SU-DHL-6 (cell line): ENCODE measurements around the gene DDN.

Source experiments
- H2AFZ ChIP-seq: fragments of 200-600 bp; sonication (generic); 2 replicates; pipeline ENCODE4 v1.6.1; 2014; ENCODE audit warnings: low read depth, mild to moderate bottlenecking, moderate library complexity, mixed read lengths, antibody characterized with exemption, low read length; ENCODE audit not compliant: severe bottlenecking
- H3F3A ChIP-seq: fragments of 200-600 bp; shearing (Covaris generic); 2 replicates; pipeline ENCODE4 v1.6.0; 2016; ENCODE audit warnings: antibody characterized with exemption, mild to moderate bottlenecking; ENCODE audit not compliant: insufficient read depth
- H3K27ac ChIP-seq: fragments of 200-600 bp; sonication (generic); 2 replicates; pipeline ENCODE4 v1.5.1; 2016; ENCODE audit warnings: low read depth, mild to moderate bottlenecking, low read length, moderate library complexity, mixed read lengths
- H3K27me3 ChIP-seq: fragments of 200-600 bp; sonication (generic), shearing (Covaris generic); 2 replicates; pipeline ENCODE4 v1.6.0; 2014; ENCODE audit warnings: mild to moderate bottlenecking, low read length
- H3K36me3 ChIP-seq: fragments of 200-600 bp; sonication (generic); 2 replicates; pipeline ENCODE4 v1.6.1; 2014; ENCODE audit warnings: mild to moderate bottlenecking, low read length, mixed read lengths
- H3K4me2 ChIP-seq: fragments of 300-600, 200-600 bp; shearing (Covaris generic), sonication (generic); 2 replicates; pipeline ENCODE4 v1.6.0; 2014; ENCODE audit warnings: low read length, low read depth, mild to moderate bottlenecking; ENCODE audit not compliant: poor library complexity, severe bottlenecking
- H3K4me3 ChIP-seq: fragments of 200-600 bp; sonication (generic); 2 replicates; pipeline ENCODE4 v1.5.1; 2014; ENCODE audit warnings: antibody characterized with exemption, low read length, mild to moderate bottlenecking, mixed read lengths; ENCODE audit not compliant: insufficient read depth, poor library complexity, severe bottlenecking
- H3K79me2 ChIP-seq: fragments of 200-600 bp; sonication (generic); 2 replicates; pipeline ENCODE4 v1.6.1; 2014; ENCODE audit warnings: mild to moderate bottlenecking, low read length, moderate library complexity; ENCODE audit not compliant: insufficient read depth
- H3K9ac ChIP-seq: fragments of 200-600 bp; sonication (generic); 2 replicates; pipeline ENCODE4 v1.7.0; 2014; ENCODE audit warnings: mild to moderate bottlenecking, low read length
- H3K9me2 ChIP-seq: fragments of 200-600 bp; sonication (generic); replicated peaks from 2 replicates; pipeline ENCODE4 v1.6.1; 2014; ENCODE audit warnings: low read length; ENCODE audit not compliant: insufficient read depth
- H3K9me3 ChIP-seq: fragments of 200-600 bp; sonication (generic); 2 replicates; pipeline ENCODE4 v1.6.1; 2014; ENCODE audit warnings: low read length, mixed read lengths; ENCODE audit not compliant: insufficient read depth
- H4K20me1 ChIP-seq: fragments of 200-600 bp; sonication (generic); 2 replicates; pipeline ENCODE4 v1.6.1; 2014; ENCODE audit warnings: low read depth, mild to moderate bottlenecking, antibody characterized with exemption, low read length, moderate library complexity, mixed read lengths
- EZH2phosphoT487 ChIP-seq: fragments of 200-600 bp; sonication (generic), shearing (Covaris generic); conservative IDR thresholded peaks from 2 replicates; pipeline ENCODE4 v1.6.1; 2018; ENCODE audit warnings: mild to moderate bottlenecking, antibody characterized with exemption, low read length, moderate library complexity, mixed read lengths
- TF ChIP-seq, protein P1 (sequence below): fragments of 200-600 bp; sonication (generic); IDR thresholded peaks from one replicate; pipeline ENCODE4 v1.5.1; 2017; ENCODE audit warnings: antibody characterized with exemption, mild to moderate bottlenecking, low read length, moderate library complexity; ENCODE audit not compliant: insufficient read depth, poor library complexity, severe bottlenecking

The DDN gene

DNA sequence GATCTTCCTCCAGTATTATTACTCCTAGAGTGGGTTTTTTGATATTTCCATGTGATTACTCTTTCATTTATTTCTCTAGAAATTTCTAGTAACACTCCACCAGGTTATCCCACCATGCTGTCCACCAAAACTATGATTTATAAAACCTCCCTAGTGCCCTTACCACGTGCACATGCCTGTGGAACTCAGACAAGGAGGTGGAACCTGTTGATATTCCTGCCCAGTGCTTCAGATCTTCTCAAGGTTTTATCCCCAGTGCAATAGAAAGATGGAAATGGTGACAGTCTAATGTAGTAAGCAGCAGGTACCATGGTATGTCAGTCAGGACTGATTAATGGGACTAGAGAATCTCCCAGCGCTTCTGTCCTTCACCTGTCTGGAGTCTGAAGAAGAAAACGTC is 38.3 kb downstream of the DDN start:
- Histone ChIP-seq H3K4me3 (no peak overlapping the region), H3K9ac (no peak overlapping the region), H3K27me3 (no peaks in the 10 kb centered on the region), H3K36me3 (no peaks in the 10 kb centered on the region), H3K9me2 (no peaks in the 10 kb centered on the region), H3K27ac (no peak overlapping the region), H4K20me1 (no peaks in the 10 kb centered on the region), H2AFZ (no peak overlapping the region), H3F3A (peaks cover 4% of the 10 kb centered on the region), H3K79me2 (peaks cover 14% of the 10 kb centered on the region), H3K4me2 (no peak overlapping the region), H3K9me3 (no peaks in the 10 kb centered on the region)
- no peak for TF ChIP-seq EZH2phosphoT487
- TF ChIP-seq, protein P1, sequence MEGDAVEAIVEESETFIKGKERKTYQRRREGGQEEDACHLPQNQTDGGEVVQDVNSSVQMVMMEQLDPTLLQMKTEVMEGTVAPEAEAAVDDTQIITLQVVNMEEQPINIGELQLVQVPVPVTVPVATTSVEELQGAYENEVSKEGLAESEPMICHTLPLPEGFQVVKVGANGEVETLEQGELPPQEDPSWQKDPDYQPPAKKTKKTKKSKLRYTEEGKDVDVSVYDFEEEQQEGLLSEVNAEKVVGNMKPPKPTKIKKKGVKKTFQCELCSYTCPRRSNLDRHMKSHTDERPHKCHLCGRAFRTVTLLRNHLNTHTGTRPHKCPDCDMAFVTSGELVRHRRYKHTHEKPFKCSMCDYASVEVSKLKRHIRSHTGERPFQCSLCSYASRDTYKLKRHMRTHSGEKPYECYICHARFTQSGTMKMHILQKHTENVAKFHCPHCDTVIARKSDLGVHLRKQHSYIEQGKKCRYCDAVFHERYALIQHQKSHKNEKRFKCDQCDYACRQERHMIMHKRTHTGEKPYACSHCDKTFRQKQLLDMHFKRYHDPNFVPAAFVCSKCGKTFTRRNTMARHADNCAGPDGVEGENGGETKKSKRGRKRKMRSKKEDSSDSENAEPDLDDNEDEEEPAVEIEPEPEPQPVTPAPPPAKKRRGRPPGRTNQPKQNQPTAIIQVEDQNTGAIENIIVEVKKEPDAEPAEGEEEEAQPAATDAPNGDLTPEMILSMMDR = no peak

DNA sequence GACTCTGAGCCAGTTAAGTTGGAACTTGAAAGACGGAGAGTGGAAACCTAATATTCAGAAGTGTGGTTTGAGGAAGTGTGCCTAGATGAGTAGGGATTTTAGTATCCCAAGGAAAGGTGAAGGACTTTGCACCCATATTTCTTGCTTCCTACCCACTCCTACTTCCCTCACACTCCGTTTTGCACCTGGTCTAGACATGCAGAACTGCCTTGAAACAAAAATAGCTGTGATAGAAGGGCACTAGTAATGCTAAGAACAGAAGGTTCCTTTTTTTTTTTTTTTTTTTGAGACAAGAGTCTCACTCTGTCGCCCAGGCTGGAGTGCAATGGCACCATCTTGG is 41.2 kb downstream of the DDN start:
- H3K36me3 ChIP-seq = no peaks in the 10 kb centered on the region
- no peaks in the 10 kb centered on the region for H3K9me3 ChIP-seq
- peaks cover 8% of the 10 kb centered on the region for H3F3A ChIP-seq
- peak overlapping the region; percentile 77 for H3K9ac ChIP-seq
- H4K20me1 ChIP-seq = no peaks in the 10 kb centered on the region
- peak overlapping the region; percentile 81 for H3K4me3 ChIP-seq
- no peaks in the 10 kb centered on the region for H3K9me2 ChIP-seq
- H3K4me2 ChIP-seq = peak overlapping the region; percentile 84
- H3K79me2 ChIP-seq = peaks cover 37% of the 10 kb centered on the region
- H3K27ac ChIP-seq = peak overlapping the region; percentile 38
- TF ChIP-seq, protein P1 = no peak
- TF ChIP-seq EZH2phosphoT487 = no peak
- H2AFZ ChIP-seq = peak overlapping the region; percentile 78
- H3K27me3 ChIP-seq = no peaks in the 10 kb centered on the region

DNA sequence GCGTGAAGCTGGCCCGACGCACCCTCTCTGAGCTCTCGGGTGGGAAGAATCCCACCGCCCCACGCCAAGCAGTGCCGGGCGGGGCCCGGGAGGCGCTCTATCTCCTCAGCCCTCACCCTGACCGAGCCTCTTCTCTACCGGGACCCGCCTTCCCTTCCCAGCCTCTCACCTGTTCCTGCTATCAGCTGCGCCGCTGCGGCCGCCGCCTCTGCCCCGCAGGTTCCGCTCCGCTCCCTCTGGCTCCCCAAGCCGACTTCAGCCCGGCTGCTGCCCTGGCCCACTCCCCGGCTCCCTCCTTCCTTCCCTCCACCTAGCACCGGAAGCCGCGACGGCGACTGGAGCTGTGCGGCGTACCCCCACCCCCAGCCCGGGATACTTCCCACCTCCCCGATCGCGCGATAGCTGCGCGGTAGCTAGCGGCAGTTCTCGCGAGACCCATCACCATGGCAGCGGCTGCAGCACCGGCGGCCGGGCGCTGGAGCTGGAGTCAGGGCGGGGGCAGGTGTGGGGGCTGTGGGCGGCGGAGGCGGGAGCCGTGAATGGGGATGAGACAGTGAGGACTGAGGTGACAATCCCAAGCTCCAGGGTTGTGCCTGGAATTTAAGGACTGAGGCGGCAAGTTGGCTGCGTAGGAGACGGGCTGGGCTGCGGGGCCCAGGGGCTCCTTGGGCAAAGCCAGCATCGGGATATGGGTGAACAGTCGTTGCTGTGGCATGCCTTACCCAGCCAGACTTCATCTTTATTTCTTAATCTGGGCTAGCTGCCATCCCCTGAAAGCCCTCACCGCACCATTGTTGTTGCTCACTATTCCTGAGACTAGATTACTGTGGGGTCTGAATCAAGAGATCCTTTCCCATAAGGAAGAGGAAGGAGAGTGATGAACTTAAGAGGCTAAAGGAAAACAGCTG is 41.8 kb downstream of the DDN start, which contains the start of gene ARF3:
Gene ARF3, minus strand, starts transcription at position 347 of the 908 bp plus-strand sequence. CDS start 16,392 bp downstream, outside the sequence.
- Histone ChIP-seq H3K27ac (peak within 1 kb of the TSS; percentile 46), H3K9me3 (no peaks in the 10 kb centered on the region), H3K79me2 (peaks cover 43% of the 10 kb centered on the region), H3K36me3 (no peaks in the 10 kb centered on the region), H4K20me1 (no peaks in the 10 kb centered on the region), H3K9ac (peak within 1 kb of the TSS; percentile 77), H3K4me3 (peak within 1 kb of the TSS; percentile 81), H3F3A (peaks cover 8% of the 10 kb centered on the region), H2AFZ (peak within 1 kb of the TSS; percentile 78), H3K27me3 (no peaks in the 10 kb centered on the region), H3K4me2 (peak within 1 kb of the TSS; percentile 84), H3K9me2 (no peaks in the 10 kb centered on the region)
- TF ChIP-seq, protein P1 = no peak
- no peak for TF ChIP-seq EZH2phosphoT487
